ENCODE data around the gene RABGAP1L. TPM values are rescaled to one million over a fixed set of nuclear protein-coding genes. Genes with fewer than 3 reads are reported as not detected.

RABGAP1L gene
- total and polyA plus RNA-seq, 2 of the 8 experiments (the other 6 are each of a cell fraction or from before 2014, with no cell fraction given): 33.3 to 156 TPM

DNA sequence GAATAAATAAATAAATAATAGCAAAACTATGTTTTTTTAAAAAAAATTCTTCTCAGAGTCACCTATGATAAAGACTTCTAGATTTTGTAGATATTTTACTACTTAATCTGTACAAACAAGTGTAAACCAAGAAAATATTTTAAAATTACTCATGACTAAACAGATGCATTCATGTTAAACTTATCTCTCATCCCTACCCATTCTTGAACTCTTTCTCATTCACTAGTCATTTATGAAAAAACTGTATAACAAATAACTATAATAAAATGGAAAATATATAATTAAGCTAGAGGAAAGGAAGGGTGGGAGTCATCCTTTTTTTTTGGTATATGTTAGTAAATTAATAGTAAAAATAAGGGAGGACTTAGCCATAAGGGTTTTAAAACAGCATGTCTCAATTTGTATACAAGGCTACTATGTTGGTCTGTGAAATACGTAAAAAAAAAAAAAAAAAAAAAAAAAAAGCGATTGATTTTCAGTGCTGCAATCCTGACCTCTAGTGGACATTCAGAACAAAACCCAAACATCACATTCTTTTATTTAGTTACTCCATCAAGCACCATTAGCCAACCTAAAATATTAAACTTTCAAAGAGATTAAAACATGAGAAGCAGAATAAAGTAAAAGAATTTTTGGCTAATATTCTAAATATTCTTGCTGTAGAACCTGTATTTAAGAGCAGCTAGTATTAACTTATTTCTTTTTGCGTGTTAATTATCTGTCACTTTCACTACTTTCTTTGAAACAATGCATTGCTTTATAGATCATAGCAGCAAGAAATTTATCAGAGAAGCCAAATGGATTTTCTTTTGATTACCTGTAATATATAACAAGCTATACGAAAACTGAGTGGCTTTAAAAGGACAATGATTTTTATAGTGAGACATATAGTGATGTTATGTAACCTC, 584.6 kb downstream of the RABGAP1L start:
- H4K8ac ChIP-seq (ENCODE audit: extremely low read depth, insufficient read depth, low read length): no peak overlapping the region
- no peak overlapping the region for H3K4me2 ChIP-seq (ENCODE audit: insufficient read depth in 1 of 2, low read depth in 2 of 2, low read length in 2 of 2)
- H3K9ac ChIP-seq (replicated peaks in 1 of 4; ENCODE audit: extremely low read depth in 1 of 4, low read depth in 3 of 4, low read length in 3 of 4): no peak overlapping the region
- H2BK5ac ChIP-seq (ENCODE audit: low read depth, low read length): no peak overlapping the region
- no peak overlapping the region for H3K18ac ChIP-seq (ENCODE audit: extremely low read depth, low read length)
- no peak overlapping the region for H2BK120ac ChIP-seq (replicated peaks; ENCODE audit: low read depth, low read length)
- no peak overlapping the region for H3K4ac ChIP-seq (replicated peaks; ENCODE audit: insufficient read length, low read depth, low read length)
- no peaks in the 10 kb centered on the region for H4K20me1 ChIP-seq (replicated peaks in 1 of 2; ENCODE audit: control insufficient read depth in 1 of 2, insufficient read depth in 2 of 2, low read length in 2 of 2)
- no peak overlapping the region for H3K14ac ChIP-seq (ENCODE audit: insufficient read length)
- FAIRE-seq (peak; percentile 32), DNase-seq (ENCODE audit: low read depth in 1 of 2, low spot score in 2 of 2) (no peak)
- 31% methylated on average over 4 of the region's 4 CpGs; no CpG with 5 or more reads in 1 of the 2 experiments for WGBS, 2 experiments (ENCODE audit: extremely low coverage in 1 of 2, insufficient coverage in 1 of 2, insufficient read length in 1 of 2, insufficient replicate concordance in 2 of 2, low coverage in 1 of 2, low lambda C conversion rate in 2 of 2, missing lambda C conversion rate in 1 of 2)
- no peaks in the 10 kb centered on the region for H3K27me3 ChIP-seq (replicated peaks in 1 of 4; ENCODE audit: control insufficient read depth in 3 of 4, extremely low read depth in 1 of 4, insufficient read depth in 3 of 4, low read length in 3 of 4)
- no peak overlapping the region for H4K5ac ChIP-seq (ENCODE audit: insufficient read length, low read depth, low read length)
- TF ChIP-seq EGR1 (IDR thresholded peaks at IDR 0.05; ENCODE audit: borderline replicate concordance, low read depth, low read length) (no peak), RAD21 (IDR thresholded peaks at IDR 0.05 in 1 of 2, conservative IDR thresholded peaks at IDR 0.05 in 1 of 2; ENCODE audit: low read depth in 2 of 2, low read length in 2 of 2) (peak; percentile 76 to 88), CBX5 (IDR thresholded peaks at IDR 0.05; ENCODE audit: low read depth, low read length) (no peak), CREB1 (IDR thresholded peaks at IDR 0.05) (no peak), SRF (IDR thresholded peaks at IDR 0.05; ENCODE audit: low read depth, low read length) (no peak), CTCF (IDR thresholded peaks at IDR 0.05; ENCODE audit: control extremely low read depth in 1 of 3, insufficient read depth in 1 of 3, low read depth in 1 of 3, low read length in 3 of 3) (peak in 2 of 3 experiments; percentile 47 to 48; a peak in 2 of 4 replicates)
- no peaks in the 10 kb centered on the region for H3K4me1 ChIP-seq (replicated peaks in 1 of 4; ENCODE audit: control insufficient read depth in 3 of 4, insufficient read depth in 4 of 4, low read length in 3 of 4)
- H3K79me1 ChIP-seq (ENCODE audit: low read depth, low read length): no peaks in the 10 kb centered on the region
- no peaks in the 10 kb centered on the region for H3K9me3 ChIP-seq (ENCODE audit: insufficient read depth in 2 of 2, low read depth in 1 of 2, low read length in 1 of 2)
- no peak overlapping the region for H3K27ac ChIP-seq (ENCODE audit: low read depth, low read length)
- H2BK15ac ChIP-seq (ENCODE audit: low read length): no peak overlapping the region
- H3K23me2 ChIP-seq (ENCODE audit: low read depth, low read length): no peaks in the 10 kb centered on the region
- no peak overlapping the region for H2BK20ac ChIP-seq (ENCODE audit: low read length)
- H2AK5ac ChIP-seq (ENCODE audit: low read depth, low read length): no peak overlapping the region
- H2AFZ ChIP-seq (ENCODE audit: low read length): no peak overlapping the region
- H3K23ac ChIP-seq (ENCODE audit: insufficient read length): no peak overlapping the region
- POLR2A ChIA-PET (ENCODE audit: partially characterized antibody): no interaction called here
- H3K56ac ChIP-seq (replicated peaks; ENCODE audit: insufficient read length, low read depth, low read length): no peak overlapping the region
- no peak overlapping the region for H2BK12ac ChIP-seq (ENCODE audit: low read depth, low read length)
- H4K91ac ChIP-seq (replicated peaks; ENCODE audit: insufficient read length, low read length): no peak overlapping the region
- H3K36me3 ChIP-seq (ENCODE audit: control insufficient read depth in 2 of 4, insufficient read depth in 4 of 4, low read length in 3 of 4): no peaks in the 10 kb centered on the region
- CTCF ChIA-PET (ENCODE audit: partially characterized antibody): interaction anchor here (0.6 to 6.8 kb wide), 14 partner anchors 11 to 489 kb away, joined by 3 to 40 read pairs (median 4); no protein-coding TSS in a partner anchor
- no peak overlapping the region for H3K4me3 ChIP-seq (ENCODE audit: extremely low read depth in 1 of 4, insufficient read depth in 2 of 4, low read depth in 3 of 4, low read length in 4 of 4)
- H3K79me2 ChIP-seq (ENCODE audit: control insufficient read depth in 1 of 2, insufficient read depth in 2 of 2, low read length in 2 of 2): no peaks in the 10 kb centered on the region

Measured in H1 (cell line).